Progenitor cell of endocrine pancreas (in vitro differentiated cells): ENCODE measurements around the gene UBQLN1. TPM values are rescaled to one million over a fixed set of nuclear protein-coding genes. Genes with fewer than 3 reads are reported as not detected.

Source experiments
- DNase-seq: peaks from one replicate; pipeline ENCODE4 v3.0.0; 2021; ENCODE audit warnings: low spot score; ENCODE audit not compliant: unreplicated experiment
- H3K27ac Mint-ChIP-seq: 2 replicates; pipeline ENCODE4 v1.8.0; 2021; ENCODE audit warnings: mild to moderate bottlenecking, moderate library complexity, mixed read lengths
- H3K27me3 Mint-ChIP-seq: 2 replicates; pipeline ENCODE4 v1.8.0; 2021; ENCODE audit warnings: mixed read lengths
- H3K36me3 Mint-ChIP-seq: 2 replicates; pipeline ENCODE4 v1.8.0; 2022; ENCODE audit warnings: mixed read lengths; ENCODE audit not compliant: insufficient read depth
- H3K4me1 Mint-ChIP-seq: 2 replicates; pipeline ENCODE4 v1.8.0; 2021; ENCODE audit warnings: low read depth, mixed read lengths
- H3K4me3 Mint-ChIP-seq: 2 replicates; pipeline ENCODE4 v1.8.0; 2021; ENCODE audit warnings: low read depth, mild to moderate bottlenecking, moderate library complexity, mixed read lengths
- H3K9me3 Mint-ChIP-seq: 2 replicates; pipeline ENCODE4 v1.8.0; 2021; ENCODE audit warnings: low read depth, mixed read lengths
- total RNA-seq: library from RNA; stranded (reverse); gene quantifications from 2 replicates; pipeline ENCODE4 v1.2.1, GENCODE V29; 2021
- TF ChIP-seq, protein P1 (sequence below): fragments of 200-600 bp; sonication (generic); IDR thresholded peaks from one replicate; pipeline ENCODE4 v1.5.0; 2021; ENCODE audit warnings: antibody characterized with exemption, mild to moderate bottlenecking; ENCODE audit not compliant: unreplicated experiment

Gene UBQLN1
- total RNA-seq, 1 donor from 2014 or later, result 108 TPM

DNA sequence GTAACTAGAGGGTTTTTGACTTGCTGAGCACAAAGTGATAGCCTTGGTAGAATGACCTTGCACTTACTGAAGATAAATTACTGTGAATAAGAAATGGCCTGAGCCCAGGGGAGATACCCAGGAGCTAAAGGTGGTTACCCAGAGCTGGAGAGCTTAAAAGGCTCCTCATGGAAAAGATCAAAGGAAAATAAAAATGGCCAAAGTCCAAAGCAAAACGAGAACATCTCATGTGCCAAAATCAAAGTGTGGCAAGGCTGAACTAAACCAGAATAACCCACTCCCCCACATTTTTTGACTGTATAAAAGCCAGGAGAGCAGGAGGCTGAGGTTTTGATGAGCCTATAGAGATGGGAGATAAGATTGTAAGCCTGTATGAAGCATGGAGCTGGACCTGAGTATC, 70.4 kb downstream of the UBQLN1 start:
- DNase-seq, result no peak
- Mint-ChIP-seq H3K27me3 (no peaks in the 10 kb centered on the region), H3K36me3 (peaks cover 6% of the 10 kb centered on the region), H3K4me3 (no peak overlapping the region), H3K9me3 (no peaks in the 10 kb centered on the region), H3K4me1 (peaks cover 2% of the 10 kb centered on the region), H3K27ac (no peak overlapping the region)
- TF ChIP-seq, protein P1, sequence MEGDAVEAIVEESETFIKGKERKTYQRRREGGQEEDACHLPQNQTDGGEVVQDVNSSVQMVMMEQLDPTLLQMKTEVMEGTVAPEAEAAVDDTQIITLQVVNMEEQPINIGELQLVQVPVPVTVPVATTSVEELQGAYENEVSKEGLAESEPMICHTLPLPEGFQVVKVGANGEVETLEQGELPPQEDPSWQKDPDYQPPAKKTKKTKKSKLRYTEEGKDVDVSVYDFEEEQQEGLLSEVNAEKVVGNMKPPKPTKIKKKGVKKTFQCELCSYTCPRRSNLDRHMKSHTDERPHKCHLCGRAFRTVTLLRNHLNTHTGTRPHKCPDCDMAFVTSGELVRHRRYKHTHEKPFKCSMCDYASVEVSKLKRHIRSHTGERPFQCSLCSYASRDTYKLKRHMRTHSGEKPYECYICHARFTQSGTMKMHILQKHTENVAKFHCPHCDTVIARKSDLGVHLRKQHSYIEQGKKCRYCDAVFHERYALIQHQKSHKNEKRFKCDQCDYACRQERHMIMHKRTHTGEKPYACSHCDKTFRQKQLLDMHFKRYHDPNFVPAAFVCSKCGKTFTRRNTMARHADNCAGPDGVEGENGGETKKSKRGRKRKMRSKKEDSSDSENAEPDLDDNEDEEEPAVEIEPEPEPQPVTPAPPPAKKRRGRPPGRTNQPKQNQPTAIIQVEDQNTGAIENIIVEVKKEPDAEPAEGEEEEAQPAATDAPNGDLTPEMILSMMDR, result no peak

DNA sequence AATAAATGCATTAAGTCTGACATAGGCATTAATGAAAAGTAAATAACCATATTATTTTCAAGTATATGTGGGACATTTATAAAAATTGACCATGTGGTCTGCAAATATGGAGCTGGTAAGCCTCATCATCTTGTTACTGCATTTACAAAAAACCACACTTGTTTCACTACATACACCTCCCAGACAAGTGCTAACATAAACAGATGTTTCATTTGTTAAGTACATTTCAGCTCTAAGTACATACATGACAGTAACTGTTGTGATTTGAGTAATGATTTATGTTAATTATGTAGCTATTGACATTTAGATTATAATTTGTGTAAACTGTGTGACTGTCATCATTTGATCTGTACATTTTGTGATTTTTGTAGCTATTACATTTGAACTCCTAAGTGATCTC, 70.9 kb downstream of the UBQLN1 start:
- H3K4me3 Mint-ChIP-seq, result no peak overlapping the region
- peaks cover 6% of the 10 kb centered on the region for H3K36me3 Mint-ChIP-seq
- no peak overlapping the region for H3K27ac Mint-ChIP-seq
- H3K4me1 Mint-ChIP-seq, result peaks cover 2% of the 10 kb centered on the region
- no peak for DNase-seq
- no peaks in the 10 kb centered on the region for H3K9me3 Mint-ChIP-seq
- TF ChIP-seq, protein P1, result no peak
- H3K27me3 Mint-ChIP-seq, result no peaks in the 10 kb centered on the region

DNA sequence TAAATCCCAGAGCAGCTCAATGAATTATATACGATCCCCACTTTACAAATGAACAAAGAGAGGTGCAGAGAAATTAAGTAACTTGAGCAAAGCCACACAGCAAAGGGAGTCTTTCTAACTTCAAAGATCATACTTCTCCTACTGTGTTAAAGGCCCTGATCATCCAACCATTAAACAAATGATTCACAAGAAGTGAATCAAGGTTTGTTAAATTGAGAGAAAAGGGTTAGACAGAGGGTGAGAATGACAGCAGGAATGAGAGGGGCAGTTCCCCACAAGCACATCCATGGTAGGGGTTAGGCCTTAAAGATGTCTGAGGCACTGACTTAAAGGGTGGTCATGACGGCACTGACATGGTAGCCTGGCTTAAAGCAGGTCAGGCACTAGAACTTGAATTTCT, 74.1 kb downstream of the UBQLN1 start:
- H3K27me3 Mint-ChIP-seq, result no peaks in the 10 kb centered on the region
- peaks cover 8% of the 10 kb centered on the region for H3K4me1 Mint-ChIP-seq
- H3K9me3 Mint-ChIP-seq, result no peaks in the 10 kb centered on the region
- H3K4me3 Mint-ChIP-seq, result no peak overlapping the region
- peaks cover 10% of the 10 kb centered on the region for H3K36me3 Mint-ChIP-seq
- no peak overlapping the region for H3K27ac Mint-ChIP-seq
- TF ChIP-seq, protein P1, result no peak
- no peak for DNase-seq

DNA sequence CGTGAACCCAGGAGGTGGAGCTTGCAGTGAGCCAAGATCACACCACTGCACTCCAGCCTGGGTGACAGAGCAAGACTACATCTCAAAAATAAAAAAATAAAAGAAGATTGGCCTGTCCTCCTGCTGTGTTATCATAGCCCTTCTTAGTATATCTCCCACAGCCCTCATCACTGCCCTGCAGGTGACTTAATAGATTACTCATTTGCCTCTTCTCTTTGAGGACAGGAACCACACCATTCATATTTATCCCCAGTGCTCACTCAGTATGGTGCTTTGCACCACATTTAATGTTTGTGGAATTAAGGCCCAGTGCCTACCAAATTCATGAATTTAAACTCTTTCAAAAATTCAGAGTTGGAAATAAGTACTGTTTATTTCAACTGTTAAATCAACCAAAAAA, 74.5 kb downstream of the UBQLN1 start:
- Mint-ChIP-seq H3K27ac (no peak overlapping the region), H3K9me3 (no peaks in the 10 kb centered on the region), H3K4me3 (no peak overlapping the region), H3K27me3 (no peaks in the 10 kb centered on the region), H3K36me3 (peaks cover 10% of the 10 kb centered on the region), H3K4me1 (peaks cover 8% of the 10 kb centered on the region)
- no peak for DNase-seq
- TF ChIP-seq, protein P1, result no peak

DNA sequence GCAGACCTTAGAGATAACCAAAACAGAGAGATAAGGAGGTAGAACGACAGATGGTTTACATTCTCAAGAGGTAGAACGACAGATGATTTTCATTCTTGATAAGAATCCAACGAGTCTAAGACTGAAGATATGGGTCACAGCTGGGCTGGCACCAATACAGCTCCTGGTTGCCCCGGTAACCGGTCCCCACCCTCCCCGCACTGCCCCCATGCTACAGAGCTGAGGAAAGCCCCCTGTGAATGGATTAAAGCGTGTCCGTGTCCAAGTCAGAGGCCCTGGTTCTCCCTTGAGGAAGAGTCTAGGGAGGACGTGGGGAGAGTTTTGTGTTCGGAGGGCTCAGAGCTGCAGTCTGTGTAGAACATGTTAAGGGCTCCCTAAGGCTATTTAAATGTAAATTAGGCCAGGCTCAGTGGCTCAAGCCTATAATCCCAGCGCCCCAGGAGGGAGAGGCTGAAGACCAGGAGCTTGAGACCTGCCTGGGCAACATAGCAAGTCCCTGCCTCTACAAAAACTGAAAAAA, 76.8 kb downstream of the UBQLN1 start:
- Mint-ChIP-seq H3K9me3 (no peaks in the 10 kb centered on the region), H3K27ac (no peak overlapping the region), H3K4me1 (peaks cover 8% of the 10 kb centered on the region), H3K4me3 (no peak overlapping the region), H3K36me3 (peaks cover 13% of the 10 kb centered on the region), H3K27me3 (no peaks in the 10 kb centered on the region)
- TF ChIP-seq, protein P1, result no peak
- DNase-seq, result no peak
